CD4-positive, alpha-beta T cell treated with Interferon alpha-2 for 1 hour (primary cell): ENCODE results near the gene DENND5B.
"Not testable (repeated sequence)": the region's sequence is repeated elsewhere in the genome, so short reads cannot be mapped to it uniquely, and the experiment has no call there.

Experiments used
- DNase-seq, 2 donors: peaks; one replicate each; pipeline ENCODE4 v3.0.0-alpha.2; 2020 to 2022

The DENND5B gene

GRCh38 chr12:31550590-31550989 is 40.3 kb downstream of the DENND5B start:
- not testable (repeated sequence) for DNase-seq

- no peak for DNase-seq
Measured at GRCh38 chr12:31536672-31537071, 54.3 kb downstream of the DENND5B start.

- DNase-seq, result no peak
Measured at GRCh38 chr12:31533470-31533869, 57.5 kb downstream of the DENND5B start.

GRCh38 chr12:31531893-31532292 is 59.0 kb downstream of the DENND5B start:
- no peak for DNase-seq

- DNase-seq, result no peak
Measured at GRCh38 chr12:31528095-31528494, 62.8 kb downstream of the DENND5B start.

GRCh38 chr12:31527083-31527482 is 63.9 kb downstream of the DENND5B start:
- no peak for DNase-seq

- no peak for DNase-seq
Measured at GRCh38 chr12:31526158-31526546, 64.8 kb downstream of the DENND5B start.

GRCh38 chr12:31525496-31526157 is 65.3 kb downstream of the DENND5B start:
- no peak for DNase-seq

- no peak for DNase-seq
Measured at GRCh38 chr12:31524791-31525495, 66.0 kb downstream of the DENND5B start.

- no peak for DNase-seq
Measured at GRCh38 chr12:31523306-31523705, 67.6 kb downstream of the DENND5B start.

- DNase-seq, result no peak
Measured at GRCh38 chr12:31522607-31523006, 68.3 kb downstream of the DENND5B start.

- no peak for DNase-seq
Measured at GRCh38 chr12:31521964-31522363, 69.0 kb downstream of the DENND5B start.

- DNase-seq, result no peak
Measured at GRCh38 chr12:31519511-31519910, 71.4 kb downstream of the DENND5B start.

GRCh38 chr12:31518680-31519227 is 72.2 kb downstream of the DENND5B start:
- DNase-seq, result no peak

GRCh38 chr12:31517994-31518393 is 72.9 kb downstream of the DENND5B start:
- no peak for DNase-seq

- DNase-seq, result no peak
Measured at GRCh38 chr12:31516702-31517101, 74.2 kb downstream of the DENND5B start.

GRCh38 chr12:31514912-31515311 is 76.0 kb downstream of the DENND5B start:
- no peak for DNase-seq

- DNase-seq, result no peak
Measured at GRCh38 chr12:31510034-31510433, 80.9 kb downstream of the DENND5B start.

GRCh38 chr12:31508436-31509150 is 82.3 kb downstream of the DENND5B start:
- no peak for DNase-seq

- DNase-seq, result no peak
Measured at GRCh38 chr12:31507966-31508365, 83.0 kb downstream of the DENND5B start.

- DNase-seq, result no peak
Measured at GRCh38 chr12:31506515-31507306, 84.2 kb downstream of the DENND5B start.

GRCh38 chr12:31504625-31505222 is 86.2 kb downstream of the DENND5B start:
- no peak for DNase-seq
